Left ventricle myocardium inferior (tissue), 1 donor: Measurements from ENCODE around the gene SPIN1. TPM values are rescaled to one million over a fixed set of nuclear protein-coding genes. Genes with fewer than 3 reads are reported as not detected.

Experiments used
- DNase-seq: peaks from one replicate; pipeline ENCODE4 v3.0.0-alpha.2; 2020
- H3K27ac ChIP-seq: fragments of 200-600 bp; replicated peaks from 2 replicates; pipeline ENCODE4 v1.8.0; 2021
- H3K27me3 ChIP-seq: fragments of 200-600 bp; 2 replicates; pipeline ENCODE4 v1.8.0; 2021; ENCODE audit warnings: low read depth
- H3K36me3 ChIP-seq: fragments of 200-600 bp; 2 replicates; pipeline ENCODE4 v1.8.0; 2021
- H3K4me1 ChIP-seq: fragments of 200-600 bp; 2 replicates; pipeline ENCODE4 v1.8.0; 2021
- H3K4me3 ChIP-seq: fragments of 200-600 bp; 2 replicates; pipeline ENCODE4 v1.8.0; 2021; ENCODE audit warnings: mild to moderate bottlenecking, moderate library complexity
- H3K9me3 ChIP-seq: fragments of 200-600 bp; replicated peaks from 2 replicates; pipeline ENCODE4 v1.8.0; 2021
- intact Hi-C: fragments of 100-400 bp; cut with micrococcal nuclease; formaldehyde crosslinking; loops from one replicate; pipeline ENCODE4 v1.11.0; 2022
- total RNA-seq: library from RNA; stranded (reverse); fragmentation: NEBNext Ultra II Directional; extraction: Animal tissue kit (Norgen Biotek cat#: 25700); gene quantifications from one replicate; pipeline ENCODE4 v1.2.1, GENCODE V29; 2021
- TF ChIP-seq, protein P1 (sequence below): fragments of 200-600 bp; IDR thresholded peaks from 2 replicates; pipeline ENCODE4 v1.8.0; 2021; ENCODE audit warnings: antibody characterized with exemption, mild to moderate bottlenecking, borderline replicate concordance
- donor health status: DM: no; HTN: yes; CAD: no; lungs with severe emphysema.

SPIN1 gene
- total RNA-seq, 1 donor from 2014 or later = 55.8 TPM

DNA sequence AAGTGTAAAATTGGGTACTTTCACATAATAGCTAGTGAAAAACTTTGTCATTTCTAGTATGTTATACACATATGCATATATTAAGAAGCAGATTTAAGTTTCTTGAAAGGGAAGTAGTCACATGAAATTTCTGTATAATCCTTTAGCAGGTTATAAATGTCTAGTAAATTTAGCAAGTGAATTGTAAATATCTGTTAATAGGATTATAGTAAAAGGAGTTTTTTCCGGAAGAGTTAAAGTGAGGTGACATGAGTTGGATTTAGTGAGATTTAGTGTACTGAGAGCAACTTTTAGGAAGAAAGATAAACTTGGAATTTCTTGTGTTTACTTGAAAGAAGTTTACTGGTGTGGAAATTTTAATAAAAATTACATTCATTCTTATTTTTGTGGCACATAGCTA lies 38.4 kb downstream of the SPIN1 start:
- intact Hi-C loops = no loop called here
- Histone ChIP-seq H3K36me3 (peaks cover 9% of the 10 kb centered on the region), H3K27ac (no peak overlapping the region), H3K4me3 (no peak overlapping the region), H3K9me3 (no peaks in the 10 kb centered on the region), H3K4me1 (peaks cover 8% of the 10 kb centered on the region), H3K27me3 (no peaks in the 10 kb centered on the region)
- TF ChIP-seq, protein P1, sequence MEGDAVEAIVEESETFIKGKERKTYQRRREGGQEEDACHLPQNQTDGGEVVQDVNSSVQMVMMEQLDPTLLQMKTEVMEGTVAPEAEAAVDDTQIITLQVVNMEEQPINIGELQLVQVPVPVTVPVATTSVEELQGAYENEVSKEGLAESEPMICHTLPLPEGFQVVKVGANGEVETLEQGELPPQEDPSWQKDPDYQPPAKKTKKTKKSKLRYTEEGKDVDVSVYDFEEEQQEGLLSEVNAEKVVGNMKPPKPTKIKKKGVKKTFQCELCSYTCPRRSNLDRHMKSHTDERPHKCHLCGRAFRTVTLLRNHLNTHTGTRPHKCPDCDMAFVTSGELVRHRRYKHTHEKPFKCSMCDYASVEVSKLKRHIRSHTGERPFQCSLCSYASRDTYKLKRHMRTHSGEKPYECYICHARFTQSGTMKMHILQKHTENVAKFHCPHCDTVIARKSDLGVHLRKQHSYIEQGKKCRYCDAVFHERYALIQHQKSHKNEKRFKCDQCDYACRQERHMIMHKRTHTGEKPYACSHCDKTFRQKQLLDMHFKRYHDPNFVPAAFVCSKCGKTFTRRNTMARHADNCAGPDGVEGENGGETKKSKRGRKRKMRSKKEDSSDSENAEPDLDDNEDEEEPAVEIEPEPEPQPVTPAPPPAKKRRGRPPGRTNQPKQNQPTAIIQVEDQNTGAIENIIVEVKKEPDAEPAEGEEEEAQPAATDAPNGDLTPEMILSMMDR = no peak
- DNase-seq = no peak

GRCh38 chr9:88429595-88430430 lies 41.6 kb downstream of the SPIN1 start:
- Histone ChIP-seq H3K27ac (no peak overlapping the region), H3K4me3 (no peak overlapping the region), H3K4me1 (peaks cover 8% of the 10 kb centered on the region), H3K27me3 (no peaks in the 10 kb centered on the region), H3K9me3 (no peaks in the 10 kb centered on the region), H3K36me3 (peaks cover 25% of the 10 kb centered on the region)
- DNase-seq = no peak
- intact Hi-C loops = no loop called here
- TF ChIP-seq, protein P1 = no peak

- H3K9me3 ChIP-seq = no peaks in the 10 kb centered on the region
- no peak overlapping the region for H3K4me3 ChIP-seq
- no peaks in the 10 kb centered on the region for H3K4me1 ChIP-seq
- H3K36me3 ChIP-seq = peaks cover 44% of the 10 kb centered on the region
- intact Hi-C loops = no loop called here
- TF ChIP-seq, protein P1 = no peak
- no peak overlapping the region for H3K27ac ChIP-seq
- H3K27me3 ChIP-seq = no peaks in the 10 kb centered on the region
- no peak for DNase-seq
Measured at GRCh38 chr9:88433583-88434255, 45.5 kb downstream of the SPIN1 start.

DNA sequence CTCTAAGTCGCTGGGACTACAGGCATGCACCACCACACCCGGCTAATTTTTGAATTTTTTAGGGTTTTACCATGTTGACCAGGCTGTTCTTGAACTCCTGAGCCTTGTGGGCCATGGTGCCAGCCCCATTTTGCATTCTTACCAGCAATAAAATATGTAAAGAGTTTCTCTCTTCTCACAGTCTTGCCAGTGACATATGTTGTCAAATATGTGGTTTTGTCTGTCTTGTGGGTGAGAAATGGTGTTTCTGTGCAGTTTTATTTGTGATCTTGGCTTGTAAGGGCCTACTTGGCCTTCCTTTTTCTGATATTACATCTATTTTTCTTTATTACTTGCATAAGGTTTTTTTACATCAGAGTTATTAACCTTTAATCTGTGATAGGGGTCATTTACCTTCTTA lies 47.1 kb downstream of the SPIN1 start:
- H3K36me3 ChIP-seq = peaks cover 39% of the 10 kb centered on the region
- TF ChIP-seq, protein P1 = no peak
- no peak overlapping the region for H3K27ac ChIP-seq
- intact Hi-C loops = no loop called here
- no peaks in the 10 kb centered on the region for H3K27me3 ChIP-seq
- DNase-seq = no peak
- no peak overlapping the region for H3K4me3 ChIP-seq
- peaks cover 10% of the 10 kb centered on the region for H3K4me1 ChIP-seq
- H3K9me3 ChIP-seq = no peaks in the 10 kb centered on the region

- no peak overlapping the region for H3K4me3 ChIP-seq
- no peaks in the 10 kb centered on the region for H3K27me3 ChIP-seq
- TF ChIP-seq, protein P1 = no peak
- peaks cover 10% of the 10 kb centered on the region for H3K4me1 ChIP-seq
- DNase-seq = no peak
- H3K27ac ChIP-seq = no peak overlapping the region
- H3K9me3 ChIP-seq = no peaks in the 10 kb centered on the region
- peaks cover 37% of the 10 kb centered on the region for H3K36me3 ChIP-seq
- intact Hi-C loops = no loop called here
Measured at GRCh38 chr9:88436379-88436778, 48.1 kb downstream of the SPIN1 start.
